Measurements from ENCODE around the gene CCDC57.

- TF ChIP-seq CTCF (IDR thresholded peaks at IDR 0.05; ENCODE audit: insufficient read depth, low read length, poor library complexity, severe bottlenecking) (no peak), EZH2phosphoT487 (conservative IDR thresholded peaks at IDR 0.05; ENCODE audit: low read length) (no peak)
Observed at GRCh38 chr17:82098939-82099763, 113.5 kb downstream of the CCDC57 start.

Data from SU-DHL-6 (cell line).